HEK293T (cell line): ENCODE results near the gene CDH16.

Source experiments
- CTCF ChIA-PET: fragments of 350-600 bp; formaldehyde crosslinking; extraction: SDS; loops from one replicate; lab custom pipeline; 2021; ENCODE audit warnings: antibody characterized with exemption, inconsistent platforms; lab: Yijun Ruan, JAX
- POLR2A ChIA-PET: fragments of 350-600 bp; formaldehyde crosslinking; extraction: SDS; loops from one replicate; lab custom pipeline; 2020; ENCODE audit warnings: antibody characterized with exemption, inconsistent platforms; lab: Yijun Ruan, JAX
- DNase-seq: peaks from one replicate; pipeline ENCODE4 v3.0.0; 2012; ENCODE audit warnings: mixed read lengths; ENCODE audit errors: extremely low spot score
- ARNT ChIP-seq: fragments of 450-650 bp; IDR thresholded peaks from 2 replicates; pipeline ENCODE4 v1.6.1; 2017; ENCODE audit warnings: mild to moderate bottlenecking
- BHLHE40 ChIP-seq: fragments of 450-650 bp; IDR thresholded peaks from 2 replicates; pipeline ENCODE4 v1.6.1; 2016; ENCODE audit warnings: mild to moderate bottlenecking, moderate library complexity, borderline replicate concordance
- CTBP1 ChIP-seq: fragments of 450-650 bp; IDR thresholded peaks from 2 replicates; pipeline ENCODE4 v1.6.1; 2016; ENCODE audit warnings: borderline replicate concordance
- ELF4 ChIP-seq: fragments of 450-650 bp; IDR thresholded peaks from 2 replicates; pipeline ENCODE4 v1.6.1; 2017; ENCODE audit warnings: antibody characterized with exemption
- FOXA1 ChIP-seq: fragments of 450-650 bp; IDR thresholded peaks from 2 replicates; pipeline ENCODE4 v1.6.1; 2016; ENCODE audit warnings: mild to moderate bottlenecking
- FOXK2 ChIP-seq: fragments of 450-650 bp; IDR thresholded peaks from 2 replicates; pipeline ENCODE4 v1.6.1; 2016; ENCODE audit warnings: mild to moderate bottlenecking
- FOXM1 ChIP-seq: fragments of 450-650 bp; IDR thresholded peaks from 2 replicates; pipeline ENCODE4 v1.6.1; 2017; ENCODE audit warnings: mild to moderate bottlenecking, borderline replicate concordance
- HDGF ChIP-seq: fragments of 450-650 bp; IDR thresholded peaks from 2 replicates; pipeline ENCODE4 v1.6.1; 2017; ENCODE audit warnings: antibody characterized with exemption, borderline replicate concordance
- L3MBTL2 ChIP-seq: fragments of 450-650 bp; conservative IDR thresholded peaks from 2 replicates; pipeline ENCODE4 v1.6.1; 2016; ENCODE audit warnings: mild to moderate bottlenecking
- LEF1 ChIP-seq: fragments of 450-650 bp; IDR thresholded peaks from 2 replicates; pipeline ENCODE4 v1.6.1; 2017; ENCODE audit warnings: mild to moderate bottlenecking, borderline replicate concordance
- NFRKB ChIP-seq: fragments of 450-650 bp; IDR thresholded peaks from 2 replicates; pipeline ENCODE4 v1.6.1; 2016; ENCODE audit warnings: mild to moderate bottlenecking, moderate library complexity
- SP1 ChIP-seq: fragments of 450-650 bp; IDR thresholded peaks from 2 replicates; pipeline ENCODE4 v1.6.1; 2017
- SUZ12 ChIP-seq: fragments of 450-650 bp; IDR thresholded peaks from 2 replicates; pipeline ENCODE4 v1.6.1; 2016; ENCODE audit warnings: mild to moderate bottlenecking
- TARDBP ChIP-seq: fragments of 450-650 bp; IDR thresholded peaks from 2 replicates; pipeline ENCODE4 v1.6.1; 2016
- ZNF384 ChIP-seq: fragments of 450-650 bp; IDR thresholded peaks from 2 replicates; pipeline ENCODE4 v1.6.1; 2016
- TF ChIP-seq, protein P1 (sequence below): fragments of 450-650 bp; IDR thresholded peaks from 2 replicates; pipeline ENCODE4 v1.6.1; 2016

CDH16 gene

DNA sequence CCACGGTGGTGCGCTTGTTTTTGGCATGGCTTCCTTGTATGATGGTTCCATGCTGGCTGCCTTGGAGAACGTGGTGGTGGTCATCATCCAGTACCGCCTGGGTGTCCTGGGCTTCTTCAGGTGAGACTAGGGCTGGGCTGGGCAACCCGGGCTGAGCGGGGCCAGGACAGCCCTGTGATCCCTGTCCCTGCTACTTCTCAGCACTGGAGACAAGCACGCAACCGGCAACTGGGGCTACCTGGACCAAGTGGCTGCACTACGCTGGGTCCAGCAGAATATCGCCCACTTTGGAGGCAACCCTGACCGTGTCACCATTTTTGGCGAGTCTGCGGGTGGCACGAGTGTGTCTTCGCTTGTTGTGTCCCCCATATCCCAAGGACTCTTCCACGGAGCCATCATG is 21.6 kb upstream of the CDH16 start:
- POLR2A ChIA-PET: no interaction called here
- no peak for TF ChIP-seq FOXA1
- no peak for TF ChIP-seq NFRKB
- TF ChIP-seq FOXK2: no peak
- TF ChIP-seq ZNF384: no peak
- no peak for TF ChIP-seq BHLHE40
- no peak for TF ChIP-seq HDGF
- no peak for TF ChIP-seq SP1
- TF ChIP-seq, protein P1, sequence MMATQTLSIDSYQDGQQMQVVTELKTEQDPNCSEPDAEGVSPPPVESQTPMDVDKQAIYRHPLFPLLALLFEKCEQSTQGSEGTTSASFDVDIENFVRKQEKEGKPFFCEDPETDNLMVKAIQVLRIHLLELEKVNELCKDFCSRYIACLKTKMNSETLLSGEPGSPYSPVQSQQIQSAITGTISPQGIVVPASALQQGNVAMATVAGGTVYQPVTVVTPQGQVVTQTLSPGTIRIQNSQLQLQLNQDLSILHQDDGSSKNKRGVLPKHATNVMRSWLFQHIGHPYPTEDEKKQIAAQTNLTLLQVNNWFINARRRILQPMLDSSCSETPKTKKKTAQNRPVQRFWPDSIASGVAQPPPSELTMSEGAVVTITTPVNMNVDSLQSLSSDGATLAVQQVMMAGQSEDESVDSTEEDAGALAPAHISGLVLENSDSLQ: no peak
- TF ChIP-seq FOXM1: no peak
- TF ChIP-seq L3MBTL2: no peak
- no peak for TF ChIP-seq ELF4
- no peak for TF ChIP-seq ARNT
- no peak for DNase-seq
- CTCF ChIA-PET: no interaction called here

DNA sequence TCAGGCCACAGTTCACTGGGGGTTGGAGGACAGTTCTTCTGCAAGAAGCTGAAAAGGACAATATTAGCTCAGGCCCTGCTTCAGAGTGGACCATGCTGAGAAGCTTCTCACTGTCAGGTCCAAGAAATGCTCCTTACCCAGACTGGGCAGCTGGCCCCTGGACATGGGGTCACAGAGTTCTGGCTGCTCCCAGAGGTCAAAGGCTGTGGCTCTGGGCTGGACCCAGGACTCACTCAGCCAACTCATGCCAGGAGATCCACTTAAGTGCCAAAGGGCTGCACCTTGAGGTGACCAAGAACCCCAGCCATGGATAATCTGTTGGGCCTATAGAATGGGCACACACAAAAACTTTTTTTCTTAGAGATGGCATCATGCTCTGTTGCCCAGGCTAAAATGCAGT is 20.7 kb upstream of the CDH16 start:
- CTCF ChIA-PET: no interaction called here
- POLR2A ChIA-PET: no interaction called here
- TF ChIP-seq L3MBTL2 (no peak), SUZ12 (no peak), FOXK2 (no peak), ZNF384 (no peak), SP1 (no peak), HDGF (no peak), TARDBP (no peak), FOXA1 (no peak), CTBP1 (no peak), ELF4 (no peak), NFRKB (no peak), ARNT (no peak)
- TF ChIP-seq, protein P1: no peak
- DNase-seq: no peak

DNA sequence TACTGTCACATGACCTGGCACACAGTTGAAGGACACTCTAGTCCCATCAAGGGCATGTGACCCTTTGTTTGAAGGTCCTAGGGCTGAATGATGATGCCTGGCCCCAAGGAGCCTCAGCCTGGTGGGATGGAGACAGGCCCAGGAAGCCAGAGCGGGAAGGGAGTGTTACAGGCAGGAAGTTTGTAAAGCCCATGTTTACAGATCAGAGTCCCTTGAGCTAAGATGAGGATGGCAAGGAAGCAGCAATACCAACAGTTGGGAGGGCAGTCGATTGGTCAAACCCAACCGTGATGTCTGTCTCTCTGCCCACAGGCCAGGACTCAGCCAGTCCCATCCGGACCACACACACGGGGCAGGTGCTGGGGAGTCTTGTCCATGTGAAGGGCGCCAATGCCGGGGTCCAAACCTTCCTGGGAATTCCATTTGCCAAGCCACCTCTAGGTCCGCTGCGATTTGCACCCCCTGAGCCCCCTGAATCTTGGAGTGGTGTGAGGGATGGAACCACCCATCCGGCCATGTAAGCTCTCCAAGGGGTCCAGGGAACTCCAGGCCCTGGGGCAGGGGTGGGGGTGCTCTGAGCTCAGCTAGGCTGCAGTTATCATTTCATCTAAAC is 19.1 kb upstream of the CDH16 start:
- CTCF ChIA-PET: no interaction called here

DNA sequence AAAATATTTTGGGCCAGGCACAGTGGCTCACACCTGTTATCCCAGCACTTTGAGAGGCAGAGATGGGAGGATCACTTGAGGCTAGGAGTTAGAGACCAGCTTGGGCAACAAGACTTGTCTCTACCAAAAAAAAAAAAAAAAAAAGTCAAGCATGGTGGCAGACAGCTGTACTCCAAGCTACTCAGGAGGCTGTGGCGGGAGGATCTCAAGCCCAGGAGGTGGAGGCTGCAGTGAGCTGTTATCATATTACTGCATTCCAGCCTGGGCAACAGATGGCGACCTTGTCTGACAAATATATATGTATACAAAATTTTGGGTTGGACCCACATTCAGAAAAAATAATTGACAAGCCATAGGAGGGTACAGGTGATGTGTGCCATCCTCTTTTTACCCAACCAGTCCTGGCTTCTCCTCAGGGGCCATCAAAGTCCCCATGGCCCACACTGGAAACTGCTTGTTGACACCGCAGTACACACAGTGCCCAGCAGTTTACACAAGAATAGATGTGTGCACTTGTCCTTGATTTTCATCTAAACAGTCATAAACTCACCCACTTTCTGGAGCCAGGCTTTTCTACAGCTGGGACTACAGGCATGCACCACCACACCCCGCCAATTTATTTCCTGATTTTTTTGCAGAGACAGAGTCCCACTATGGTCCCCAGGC is 18.3 kb upstream of the CDH16 start:
- DNase-seq: no peak
- TF ChIP-seq SP1 (no peak), L3MBTL2 (no peak), FOXM1 (no peak), NFRKB (no peak), CTBP1 (no peak), ZNF384 (no peak), HDGF (no peak), BHLHE40 (no peak)
- TF ChIP-seq, protein P1: no peak
- ChIA-PET CTCF (interaction anchor here (0.7 to 0.9 kb wide), 2 partner anchors 23 to 42 kb away, joined by 3 to 8 read pairs; no protein-coding TSS in a partner anchor), POLR2A (no interaction called here)

More for the DNA sequence above, 19.1 kb upstream of the CDH16 start:
- POLR2A ChIA-PET: interaction anchor here (1.0 kb wide), 1 partner anchor 23 kb away, joined by 3 read pairs; the partner anchor contains the start of gene CES3
- TF ChIP-seq HDGF (no peak), CTBP1 (no peak), ELF4 (no peak), BHLHE40 (no peak), ZNF384 (no peak), FOXK2 (no peak), L3MBTL2 (no peak), ARNT (no peak), SP1 (no peak), TARDBP (no peak), FOXA1 (no peak), SUZ12 (no peak), LEF1 (no peak), FOXM1 (no peak), NFRKB (no peak)
- TF ChIP-seq, protein P1: no peak
- no peak for DNase-seq

DNA sequence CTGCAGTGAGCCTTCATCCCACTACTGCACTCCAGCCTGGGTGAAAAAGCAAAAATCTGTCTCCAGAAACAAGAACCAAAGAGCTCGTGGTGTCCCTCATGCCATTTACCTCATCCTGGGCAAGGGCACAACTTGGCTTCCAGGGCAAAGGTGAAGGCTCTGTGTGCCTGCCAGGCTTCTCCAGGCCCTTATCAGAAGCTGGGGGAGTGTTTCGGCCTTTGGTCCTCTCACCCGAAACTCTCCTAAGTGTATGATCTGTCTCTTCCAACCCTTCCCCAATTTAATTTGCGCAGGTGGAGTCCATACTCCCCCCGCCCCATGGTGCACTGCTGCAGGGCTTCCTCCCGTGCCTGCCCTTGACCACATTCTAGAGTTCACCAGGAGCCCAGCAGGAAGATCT is 17.8 kb upstream of the CDH16 start:
- TF ChIP-seq HDGF: no peak
- no peak for TF ChIP-seq NFRKB
- TF ChIP-seq FOXM1: no peak
- TF ChIP-seq LEF1: no peak
- TF ChIP-seq ELF4: no peak
- no peak for TF ChIP-seq FOXA1
- no peak for TF ChIP-seq FOXK2
- TF ChIP-seq CTBP1: no peak
- TF ChIP-seq SUZ12: no peak
- TF ChIP-seq ARNT: no peak
- no peak for TF ChIP-seq ZNF384
- TF ChIP-seq TARDBP: no peak
- TF ChIP-seq L3MBTL2: no peak
- no peak for TF ChIP-seq SP1
- TF ChIP-seq BHLHE40: no peak
- POLR2A ChIA-PET: no interaction called here
- no peak for DNase-seq
- CTCF ChIA-PET: interaction anchor here (0.7 to 0.9 kb wide), 2 partner anchors 24 to 41 kb away, joined by 3 to 8 read pairs; no protein-coding TSS in a partner anchor
